PC-9 (cell line): ENCODE results near the gene MICU2. TPM values are rescaled to one million over a fixed set of nuclear protein-coding genes. Genes with fewer than 3 reads are reported as not detected.

Experiments used
- BruUV-seq: library from RNA; stranded (reverse); fragments of 400-500 nt; replicated peaks from 2 replicates; lab custom pipeline; 2021; lab: Mats Ljungman, UMichigan
- CTCF ChIA-PET: fragments of 300-600 bp; sonication (Branson Sonifier 250); formaldehyde crosslinking; loops from one replicate; lab custom pipeline; 2022; ENCODE audit warnings: antibody characterized with exemption; lab: Charles Lee
- POLR2A ChIA-PET: fragments of 300-600 bp; sonication (Branson Sonifier 250); formaldehyde crosslinking; loops from one replicate; lab custom pipeline; 2022; ENCODE audit warnings: antibody characterized with exemption; ENCODE audit not compliant: unreplicated experiment; lab: Charles Lee
- DNase-seq, 2 experiments: peaks; one replicate each; pipeline versions ENCODE4 v3.0.0 to v3.0.0-alpha.2; 2015 to 2022; ENCODE audit warnings: mixed read lengths in 1 of 2
- H2AFZ ChIP-seq: fragments of 200-600 bp; sonication (generic); 2 replicates; pipeline ENCODE4 v1.8.1; 2017; ENCODE audit warnings: antibody characterized with exemption
- H3F3A ChIP-seq: fragments of 200-600 bp; sonication (generic); 2 replicates; pipeline ENCODE4 v1.8.1; 2017; ENCODE audit warnings: antibody characterized with exemption, mild to moderate bottlenecking, low read depth; ENCODE audit not compliant: insufficient read depth
- H3K27ac ChIP-seq: fragments of 200-600 bp; sonication (generic); 2 replicates; pipeline ENCODE4 v1.6.1; 2016; ENCODE audit warnings: mixed run types
- H3K27me3 ChIP-seq: fragments of 200-600 bp; sonication (generic); 2 replicates; pipeline ENCODE4 v1.6.1; 2016; ENCODE audit warnings: low read depth, mixed run types; ENCODE audit not compliant: insufficient read depth
- H3K36me3 ChIP-seq: fragments of 200-600 bp; sonication (generic); 2 replicates; pipeline ENCODE4 v1.6.1; 2016; ENCODE audit warnings: low read depth, mixed run types
- H3K4me1 ChIP-seq: fragments of 200-600 bp; sonication (generic); replicated peaks from 2 replicates; pipeline ENCODE4 v1.6.1; 2016; ENCODE audit warnings: mixed run types; ENCODE audit not compliant: insufficient read depth
- H3K4me2 ChIP-seq: fragments of 200-600 bp; sonication (generic); 2 replicates; pipeline ENCODE4 v1.6.1; 2017; ENCODE audit warnings: mixed run types
- H3K4me3 ChIP-seq: fragments of 200-600 bp; sonication (generic); 2 replicates; pipeline ENCODE4 v1.6.1; 2016; ENCODE audit warnings: mixed run types
- H3K79me2 ChIP-seq: fragments of 200-600 bp; sonication (generic); 2 replicates; pipeline ENCODE4 v1.6.1; 2017; ENCODE audit warnings: low read depth, mixed run types
- H3K9me2 ChIP-seq: fragments of 200-600 bp; sonication (generic); 2 replicates; pipeline ENCODE4 v1.8.1; 2017; ENCODE audit warnings: mild to moderate bottlenecking; ENCODE audit not compliant: insufficient read depth
- H3K9me3 ChIP-seq: fragments of 200-600 bp; sonication (generic); 2 replicates; pipeline ENCODE4 v1.8.1; 2016; ENCODE audit warnings: low read depth; ENCODE audit not compliant: insufficient read depth
- H4K20me1 ChIP-seq: fragments of 200-600 bp; sonication (generic); 2 replicates; pipeline ENCODE4 v1.8.1; 2017; ENCODE audit not compliant: insufficient read depth
- CTCF ChIP-seq: fragments of 200-600 bp; sonication (generic); conservative IDR thresholded peaks from 2 replicates; pipeline ENCODE4 v1.6.1; 2017; ENCODE audit warnings: mixed run types, antibody characterized with exemption, mild to moderate bottlenecking, moderate library complexity
- EZH2 ChIP-seq: fragments of 200-600 bp; sonication (generic); IDR thresholded peaks from 2 replicates; pipeline ENCODE4 v1.8.0; 2017; ENCODE audit warnings: antibody characterized with exemption, low read depth
- intact Hi-C: fragments of 100-400 bp; cut with micrococcal nuclease; formaldehyde crosslinking; loops from one replicate; pipeline ENCODE4 v1.10.0; 2022; ENCODE audit not compliant: unreplicated experiment
- total RNA-seq: library from RNA; stranded (reverse); gene quantifications from 2 replicates; pipeline ENCODE4 v1.2.3, GENCODE V29; 2021

MICU2 gene
- total RNA-seq, 1 experiment from 2014 or later: 18.3 TPM

GRCh38 chr13:21610687-21611086 lies 6.7 kb upstream of the MICU2 start:
- TF ChIP-seq EZH2 (no peak), CTCF (no peak)
- H2AFZ ChIP-seq: no peak overlapping the region
- H3K4me2 ChIP-seq: no peak overlapping the region
- no peak for DNase-seq
- intact Hi-C loops: no loop called here
- no peaks in the 10 kb centered on the region for H3K9me3 ChIP-seq
- no peak overlapping the region for H3K27ac ChIP-seq
- no peaks in the 10 kb centered on the region for H3K9me2 ChIP-seq
- H3K36me3 ChIP-seq: no peaks in the 10 kb centered on the region
- peaks cover 82% of the 10 kb centered on the region for H3K27me3 ChIP-seq
- no peaks in the 10 kb centered on the region for H4K20me1 ChIP-seq
- H3K79me2 ChIP-seq: no peaks in the 10 kb centered on the region
- POLR2A ChIA-PET: no interaction called here
- no peaks in the 10 kb centered on the region for H3F3A ChIP-seq
- CTCF ChIA-PET: interaction anchor here (0.6 kb wide), 1 partner anchor 1185 kb away, joined by 3 read pairs; no protein-coding TSS in a partner anchor
- H3K4me1 ChIP-seq: no peaks in the 10 kb centered on the region
- no peak overlapping the region for H3K4me3 ChIP-seq
- no TSS peak for BruUV-seq

- Histone ChIP-seq H2AFZ (no peak overlapping the region), H3K4me2 (no peak overlapping the region), H4K20me1 (no peaks in the 10 kb centered on the region), H3K4me1 (no peaks in the 10 kb centered on the region), H3K27me3 (peaks cover 76% of the 10 kb centered on the region), H3K9me3 (no peaks in the 10 kb centered on the region; the same call in 1 of the 2 replicates), H3K79me2 (no peaks in the 10 kb centered on the region), H3K27ac (no peak overlapping the region), H3F3A (no peaks in the 10 kb centered on the region), H3K4me3 (no peak overlapping the region), H3K9me2 (no peaks in the 10 kb centered on the region), H3K36me3 (no peaks in the 10 kb centered on the region)
- intact Hi-C loops: no loop called here
- BruUV-seq: no TSS peak
- no peak for DNase-seq
- CTCF ChIA-PET: no interaction called here
- no peak for TF ChIP-seq CTCF
- TF ChIP-seq EZH2: no peak
- POLR2A ChIA-PET: no interaction called here
Observed at GRCh38 chr13:21608961-21609360, 5.0 kb upstream of the MICU2 start.

DNA sequence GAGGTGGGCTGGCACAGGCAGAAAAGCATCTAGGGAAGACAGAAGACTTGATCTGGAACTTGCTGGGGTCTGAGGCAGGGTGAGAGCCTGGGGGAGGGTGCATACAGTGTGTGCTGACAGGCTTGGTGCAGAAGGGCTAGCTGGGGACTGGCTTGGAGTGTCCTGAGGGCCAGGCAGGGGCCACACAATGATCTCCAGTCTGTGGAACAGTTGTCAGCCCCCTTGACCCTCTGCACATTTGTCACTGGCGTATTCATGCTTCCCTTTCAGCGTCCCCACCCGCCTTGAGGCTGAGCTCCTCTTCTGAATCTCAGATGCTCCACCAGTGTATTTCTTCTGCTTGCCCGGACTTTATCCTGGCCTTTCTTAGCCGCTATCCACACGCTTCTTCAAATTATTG lies 2.8 kb upstream of the MICU2 start:
- DNase-seq: no peak
- H3K9me2 ChIP-seq: no peaks in the 10 kb centered on the region
- intact Hi-C loops: no loop called here
- no peaks in the 10 kb centered on the region for H3K36me3 ChIP-seq
- peaks cover 61% of the 10 kb centered on the region for H3K27me3 ChIP-seq
- H3K4me2 ChIP-seq: no peak overlapping the region
- peaks cover 3% of the 10 kb centered on the region for H3F3A ChIP-seq
- H4K20me1 ChIP-seq: no peaks in the 10 kb centered on the region; the same call in 1 of the 2 replicates
- no peaks in the 10 kb centered on the region; the same call in 1 of the 2 replicates for H3K9me3 ChIP-seq
- CTCF ChIA-PET: no interaction called here
- peaks cover 11% of the 10 kb centered on the region for H3K79me2 ChIP-seq
- H3K4me3 ChIP-seq: no peak overlapping the region
- no peak overlapping the region for H2AFZ ChIP-seq
- POLR2A ChIA-PET: no interaction called here
- H3K4me1 ChIP-seq: no peaks in the 10 kb centered on the region
- BruUV-seq: no TSS peak
- H3K27ac ChIP-seq: no peak overlapping the region
- no peak for TF ChIP-seq EZH2
- TF ChIP-seq CTCF: no peak
